Activated CD4-positive, alpha-beta T cell treated with anti-CD3 and anti-CD28 coated beads, Interleukin-10, Interleukin-2, amounts not matched to agents 100 ng/mL and 50 ng/mL, durations not matched to agents 16 hours and 8 hours (primary cell): Measurements from ENCODE around the gene ITPKA.
A peak's percentile ranks its signal among the peaks of the same experiment; 100 is the strongest.

Experiments used
- DNase-seq: peaks from one replicate; pipeline ENCODE4 v3.0.0-alpha.2; 2020

ITPKA gene

GRCh38 chr15:41511899-41512369 is 18.3 kb downstream of the ITPKA start:
- no peak for DNase-seq

DNA sequence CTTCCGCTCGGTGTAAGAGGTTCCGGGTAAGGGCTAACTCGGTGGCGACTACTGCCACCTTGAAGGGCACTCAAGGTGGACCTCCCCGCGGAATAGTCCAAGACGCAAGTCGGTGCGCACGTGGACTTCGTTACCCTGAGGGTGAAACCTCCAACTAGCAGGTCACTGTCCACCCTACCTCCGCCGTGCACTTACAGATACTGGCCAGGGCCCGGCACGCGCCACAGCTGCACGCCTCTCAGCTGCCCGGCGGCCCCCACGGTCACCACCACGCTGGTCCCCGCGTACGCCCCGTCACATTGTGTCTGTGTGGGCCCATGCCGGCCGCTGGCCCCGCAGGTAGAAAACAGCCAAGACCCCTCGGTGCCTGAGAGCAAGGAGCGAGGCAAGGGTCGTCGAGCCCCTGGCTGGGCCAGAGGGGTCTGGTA is 18.9 kb downstream of the ITPKA start:
- no peak for DNase-seq

DNA sequence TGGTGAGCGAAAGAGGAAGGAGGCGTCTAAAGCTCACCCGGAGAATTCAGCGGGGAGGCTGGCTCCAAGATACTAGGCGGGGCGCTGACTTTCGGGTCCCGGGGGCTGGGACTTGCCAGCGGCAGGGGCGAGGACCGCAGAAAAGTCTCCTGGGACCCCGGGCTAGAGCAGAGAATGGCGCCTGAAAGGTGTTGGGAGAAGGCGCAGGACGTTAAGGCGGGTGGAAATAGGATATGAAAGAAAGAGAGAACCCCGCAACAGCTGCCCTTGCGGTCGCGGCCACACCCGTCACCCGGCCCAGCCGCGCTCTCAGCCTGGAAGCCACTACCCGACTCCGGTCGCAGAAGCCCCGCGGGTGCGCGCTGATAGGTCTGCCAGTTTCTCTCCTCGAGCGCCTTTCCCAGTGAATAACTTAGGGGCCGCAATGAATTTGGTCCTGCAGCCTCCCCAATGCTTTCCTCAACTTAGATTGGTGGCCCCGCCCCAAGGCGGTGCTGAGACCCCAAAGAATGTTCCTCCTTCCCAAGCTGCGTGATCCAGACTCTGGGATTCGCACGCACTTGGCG is 19.3 kb downstream of the ITPKA start:
- peak; percentile 21 for DNase-seq

- DNase-seq = peak; percentile 17
These were observed 20.0 kb downstream of the ITPKA start, which contains the start of gene LTK for GRCh38 chr15:41513506-41514227. LTK (minus strand) TSS chr15:41513827; CDS start chr15:41513709, 118 bp downstream.

- no peak for DNase-seq
These were observed 24.3 kb downstream of the ITPKA start for GRCh38 chr15:41517895-41518449.

GRCh38 chr15:41520636-41521035 is 27.0 kb downstream of the ITPKA start:
- no peak for DNase-seq

DNA sequence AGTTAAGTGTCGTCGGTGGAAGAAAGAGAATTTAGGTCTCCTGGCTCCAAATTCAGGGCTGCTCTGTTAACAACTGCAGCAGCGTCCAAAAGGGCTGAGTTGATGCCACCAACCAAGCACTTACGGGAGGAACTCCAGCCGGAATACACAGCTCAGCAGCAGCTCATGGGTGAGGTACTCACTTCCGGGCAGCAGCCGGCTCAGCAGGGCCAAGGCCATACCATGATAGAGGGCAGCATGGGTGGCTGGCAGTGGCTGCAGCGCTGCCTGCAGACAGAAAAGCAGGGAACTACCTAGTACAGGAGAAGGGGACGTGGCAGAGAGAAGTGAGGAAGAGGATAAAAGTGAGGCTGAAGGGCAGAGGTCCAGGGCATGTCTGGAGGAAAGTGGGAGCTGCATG is 27.9 kb downstream of the ITPKA start:
- no peak for DNase-seq

GRCh38 chr15:41523097-41523496 is 29.4 kb downstream of the ITPKA start:
- no peak for DNase-seq

DNA sequence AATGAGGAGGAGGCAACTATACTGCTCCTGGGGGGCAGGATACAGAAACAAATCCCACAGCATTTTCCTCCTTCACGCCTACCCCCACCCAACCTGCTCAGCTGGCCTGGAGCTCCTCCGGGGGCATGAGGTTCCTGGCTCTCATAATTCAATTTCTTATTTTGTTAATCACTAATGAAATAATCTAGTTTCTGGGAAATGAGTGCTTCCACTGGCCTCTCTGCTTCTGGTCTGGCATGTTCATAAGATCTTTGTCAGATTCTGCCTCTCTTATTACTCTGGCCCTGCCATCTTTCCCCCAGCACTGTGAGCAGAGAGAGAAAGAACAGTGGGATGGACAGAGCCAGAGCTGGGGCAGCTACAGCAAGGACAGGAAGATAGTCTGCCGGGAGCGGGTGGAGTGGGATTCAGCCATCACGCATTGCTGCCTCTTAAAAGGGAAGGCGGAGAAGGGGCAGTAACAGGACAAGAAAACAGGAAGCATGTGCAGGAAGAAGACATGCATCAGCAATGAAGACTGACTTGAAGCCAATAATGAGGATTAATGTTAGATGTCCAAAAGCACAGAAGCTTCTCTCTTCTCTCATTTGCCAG is 36.8 kb downstream of the ITPKA start:
- DNase-seq = no peak

DNA sequence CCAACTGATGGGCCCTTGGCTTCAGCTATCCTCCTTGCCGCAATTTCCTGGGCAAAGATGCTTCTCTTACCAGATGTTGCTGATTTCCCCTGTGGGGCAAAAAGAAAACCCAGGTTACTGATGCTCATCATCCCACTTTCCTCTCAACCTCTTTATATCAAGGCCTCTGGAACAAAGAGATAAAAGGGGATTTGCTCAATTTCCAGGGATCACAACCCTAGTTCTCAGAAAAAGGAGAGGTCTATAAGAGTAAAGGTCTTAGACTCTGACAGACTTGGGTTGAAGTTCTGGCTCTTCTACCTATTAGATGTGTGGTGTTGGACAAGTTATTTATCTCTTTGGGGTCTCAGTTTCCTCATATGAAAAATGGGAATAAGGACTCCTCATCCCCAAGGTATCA is 41.9 kb downstream of the ITPKA start:
- DNase-seq = no peak

DNA sequence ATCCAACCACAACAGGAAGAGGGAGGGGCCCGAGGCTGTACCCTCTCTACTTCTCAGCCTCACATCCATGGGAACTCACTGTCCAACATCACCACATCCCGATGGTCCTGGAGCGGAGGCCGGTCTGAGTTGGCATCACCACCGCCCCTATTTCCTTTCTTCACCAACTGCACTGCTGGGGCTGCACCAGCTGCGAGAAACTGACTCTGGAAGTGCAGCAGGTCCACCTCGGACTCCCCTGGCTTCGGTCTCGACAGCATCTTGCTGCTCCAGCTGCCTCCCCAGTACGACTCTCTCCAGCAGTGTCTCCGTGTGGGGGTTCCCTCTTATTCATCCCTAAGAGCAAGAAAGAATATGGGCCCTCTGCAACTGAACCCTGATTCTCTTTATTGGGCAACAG is 43.2 kb downstream of the ITPKA start:
- no peak for DNase-seq

DNA sequence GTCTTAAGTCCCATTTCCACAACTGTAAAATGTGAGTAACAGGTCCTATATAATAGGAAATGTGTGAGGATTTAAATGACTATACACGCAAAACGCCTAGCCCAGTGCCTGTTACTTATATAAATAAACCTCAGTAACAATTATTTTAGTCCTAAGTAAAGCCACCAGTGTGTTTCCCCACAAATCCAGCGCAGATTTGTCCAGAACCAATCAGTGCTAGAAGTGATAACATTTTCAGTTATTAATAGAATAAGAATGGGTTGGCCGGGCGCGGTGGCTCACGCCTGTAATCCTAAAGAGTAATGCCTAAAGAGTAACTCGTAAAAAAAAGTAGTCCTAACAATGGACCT is 49.8 kb downstream of the ITPKA start:
- no peak for DNase-seq

DNA sequence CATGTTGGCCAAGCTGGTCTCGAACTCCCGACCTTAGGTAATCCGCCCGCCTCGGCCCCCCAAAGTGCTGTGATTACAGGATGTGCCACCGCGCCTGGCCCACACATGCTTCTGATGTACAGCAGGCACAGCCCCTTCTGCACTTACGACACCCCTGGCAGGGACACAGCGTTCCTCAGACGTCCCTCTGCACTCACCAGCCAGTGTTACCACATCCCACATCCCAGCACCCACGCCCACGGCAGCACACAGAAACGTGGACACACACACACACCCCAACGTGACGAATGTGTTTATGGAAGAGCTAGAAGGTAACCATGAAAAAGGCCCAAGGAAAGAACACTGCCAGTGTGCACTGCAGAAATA is 51.0 kb downstream of the ITPKA start:
- DNase-seq = no peak

DNA sequence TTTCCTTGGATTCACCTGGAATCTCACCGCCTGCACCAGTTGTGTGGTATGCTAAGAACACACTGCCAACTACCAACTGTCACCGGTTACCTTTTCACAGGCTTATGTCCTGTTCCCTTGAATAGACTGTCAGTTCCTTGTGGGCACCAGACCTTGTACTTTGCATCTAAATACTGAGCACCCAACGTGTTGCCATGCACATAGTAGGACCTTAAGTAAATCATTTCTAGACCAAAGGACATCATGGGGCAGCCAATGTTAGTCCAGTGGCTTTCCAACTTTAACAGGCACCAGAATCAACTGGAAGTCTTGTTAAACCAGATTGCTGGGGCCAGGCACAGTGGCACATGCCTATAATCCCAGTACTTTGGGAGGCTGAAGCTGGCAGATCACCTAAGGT is 51.5 kb downstream of the ITPKA start:
- DNase-seq = no peak

- DNase-seq = no peak
These were observed 53.4 kb downstream of the ITPKA start for GRCh38 chr15:41546851-41547786.

GRCh38 chr15:41550066-41550775 is 56.5 kb downstream of the ITPKA start:
- DNase-seq = no peak
